Activated CD4-positive, alpha-beta T cell treated with anti-CD3 and anti-CD28 coated beads, Interleukin-2, amount 50 U/mL, for 4 hours (primary cell): ENCODE measurements around the gene ACOD1.

ENCODE experiments used
- DNase-seq, 2 experiments: peaks; one replicate each; pipeline ENCODE4 v3.0.0-alpha.2; 2020

Gene ACOD1

GRCh38 chr13:76993021-76993420 lies 44.7 kb downstream of the ACOD1 start:
- DNase-seq, result no peak

DNA sequence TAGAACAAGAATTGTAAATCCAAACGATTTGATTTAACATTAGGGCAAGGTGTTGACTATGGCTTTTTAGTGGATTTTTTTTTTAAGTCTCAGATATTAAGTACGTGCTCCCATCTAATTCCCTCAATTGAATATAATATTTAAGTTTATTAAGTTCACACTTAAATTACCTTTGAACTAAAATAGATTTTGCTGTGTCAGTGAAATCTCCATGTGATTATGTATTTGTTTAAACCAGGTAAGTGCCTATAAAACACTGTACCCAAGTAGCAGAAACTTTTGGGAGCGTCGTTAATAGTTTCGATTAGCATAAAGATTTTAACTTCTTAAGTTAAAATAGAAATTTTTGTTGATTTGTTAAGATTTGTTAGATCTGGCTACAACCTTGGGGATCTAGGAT lies 45.2 kb downstream of the ACOD1 start:
- DNase-seq, result no peak

GRCh38 chr13:76994281-76994680 lies 46.0 kb downstream of the ACOD1 start:
- no peak for DNase-seq

GRCh38 chr13:77000475-77000874 lies 52.2 kb downstream of the ACOD1 start:
- DNase-seq, result no peak

GRCh38 chr13:77001540-77001939 lies 53.2 kb downstream of the ACOD1 start:
- DNase-seq, result no peak

GRCh38 chr13:77001963-77002587 lies 53.8 kb downstream of the ACOD1 start:
- DNase-seq, result no peak

- no peak for DNase-seq
Measured at GRCh38 chr13:77002590-77003190, 54.4 kb downstream of the ACOD1 start.
